ENCODE results near the gene DENND1C. TPM values are rescaled to one million over a fixed set of nuclear protein-coding genes. Genes with fewer than 3 reads are reported as not detected.

DENND1C gene
- total and polyA plus RNA-seq, 9 donors: 0.13 to 2.1 (median 0.71) TPM

DNA sequence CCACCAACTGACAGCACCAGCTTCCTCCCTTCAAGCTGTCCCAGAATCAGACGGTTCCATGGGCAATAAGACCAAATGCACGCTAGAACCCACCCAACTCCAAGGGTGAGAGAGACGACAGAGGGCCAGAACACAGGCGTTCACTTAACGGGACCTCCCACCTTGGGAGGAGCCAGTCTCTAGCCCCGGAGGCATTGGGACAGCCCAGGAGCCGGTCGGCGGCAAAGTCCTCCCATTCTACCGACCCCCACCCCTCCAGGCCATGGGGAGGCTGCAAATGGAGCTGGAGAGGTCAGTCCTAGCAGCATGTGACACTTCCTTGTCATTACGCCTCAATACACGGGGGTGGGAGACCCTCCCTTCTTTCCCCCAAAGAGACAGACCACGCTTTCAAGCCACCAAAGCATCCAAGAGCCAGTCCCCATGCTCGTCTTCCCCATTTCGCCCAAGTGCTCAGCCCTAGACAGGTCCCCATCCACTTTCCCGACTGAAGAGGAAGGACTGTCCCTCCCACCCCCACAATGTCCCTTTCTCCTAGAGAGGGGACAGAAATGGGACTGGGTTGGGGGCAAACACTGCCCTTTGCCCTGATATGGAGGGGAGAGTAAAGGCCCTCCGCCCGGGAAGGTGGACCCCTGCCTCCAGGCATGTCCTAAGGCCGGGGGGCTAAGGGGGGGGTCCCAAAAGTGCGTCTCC is 57.9 kb downstream of the DENND1C start:
- H3K27ac ChIP-seq (ENCODE audit: low read length): peak overlapping the region; percentile 87
- DNase-seq: peak; percentile 60
- no peaks in the 10 kb centered on the region for H3K27me3 ChIP-seq (ENCODE audit: control insufficient read depth, insufficient read depth, low read length)
- 0% methylated on average over 13 of the region's 20 CpGs for WGBS (ENCODE audit: insufficient coverage)
- H3K4me1 ChIP-seq (ENCODE audit: control insufficient read depth, insufficient read depth, low read length): peaks cover 28% of the 10 kb centered on the region
- peak overlapping the region; percentile 93 for H3K4me3 ChIP-seq (ENCODE audit: low read length)
- H3K9me3 ChIP-seq (replicated peaks; ENCODE audit: control insufficient read depth, low read depth, low read length): peaks cover 2% of the 10 kb centered on the region
- peaks cover 41% of the 10 kb centered on the region for H3K36me3 ChIP-seq (ENCODE audit: control insufficient read depth, insufficient read depth, low read length)

DNA sequence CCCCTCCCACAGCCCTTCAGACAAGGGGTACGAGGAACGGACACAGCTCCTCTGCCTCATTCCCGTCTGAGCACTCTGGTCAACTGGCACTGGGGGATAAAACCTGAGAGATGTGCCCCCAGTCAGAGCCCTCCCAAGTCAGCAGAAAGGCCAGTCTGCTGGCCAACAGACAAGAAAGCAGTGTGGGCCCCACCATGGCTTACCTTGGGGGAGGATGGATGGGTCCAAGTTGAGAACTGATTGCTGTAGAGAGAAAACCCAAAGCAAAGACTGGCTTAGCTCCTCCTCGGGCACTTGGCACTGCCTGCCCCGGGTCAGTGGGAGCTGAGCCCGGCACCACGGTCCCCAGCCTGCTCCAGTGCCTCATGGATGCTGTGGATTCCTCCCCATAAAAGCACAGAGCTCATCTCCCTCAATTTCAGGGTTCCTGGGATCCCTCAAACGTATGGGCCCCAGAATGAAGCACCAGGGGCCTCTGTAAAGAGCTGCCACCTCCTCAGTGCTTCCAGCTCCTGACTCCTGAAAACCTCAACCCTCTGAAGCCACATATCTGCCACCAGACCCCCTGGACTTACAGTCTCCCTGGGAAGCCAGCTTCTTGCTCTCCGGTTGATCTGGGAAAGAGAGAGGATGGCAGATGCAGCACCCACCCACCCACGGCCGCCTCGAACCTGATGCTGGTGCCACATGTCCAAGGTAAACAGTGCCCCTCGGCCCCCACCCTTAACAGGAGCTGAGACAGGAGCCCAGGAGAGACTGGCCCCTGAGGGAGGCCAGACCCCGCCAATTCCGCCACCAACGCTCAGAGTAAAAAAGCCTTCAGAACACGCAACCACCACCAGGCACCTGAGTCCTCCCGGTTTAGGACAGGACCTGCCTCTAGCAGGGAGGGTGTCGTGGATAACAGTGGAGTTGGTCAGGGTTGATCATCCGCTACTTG is 60.2 kb downstream of the DENND1C start:
- no peak overlapping the region for H3K4me3 ChIP-seq (ENCODE audit: low read length)
- no peak for DNase-seq
- no peaks in the 10 kb centered on the region for H3K27me3 ChIP-seq (ENCODE audit: control insufficient read depth, insufficient read depth, low read length)
- H3K4me1 ChIP-seq (ENCODE audit: control insufficient read depth, insufficient read depth, low read length): peaks cover 28% of the 10 kb centered on the region
- H3K36me3 ChIP-seq (ENCODE audit: control insufficient read depth, insufficient read depth, low read length): peaks cover 64% of the 10 kb centered on the region
- no peak overlapping the region for H3K27ac ChIP-seq (ENCODE audit: low read length)
- WGBS (ENCODE audit: insufficient coverage): 74% methylated on average over 16 of the region's 20 CpGs
- H3K9me3 ChIP-seq (replicated peaks; ENCODE audit: control insufficient read depth, low read depth, low read length): peaks cover 2% of the 10 kb centered on the region

DNA sequence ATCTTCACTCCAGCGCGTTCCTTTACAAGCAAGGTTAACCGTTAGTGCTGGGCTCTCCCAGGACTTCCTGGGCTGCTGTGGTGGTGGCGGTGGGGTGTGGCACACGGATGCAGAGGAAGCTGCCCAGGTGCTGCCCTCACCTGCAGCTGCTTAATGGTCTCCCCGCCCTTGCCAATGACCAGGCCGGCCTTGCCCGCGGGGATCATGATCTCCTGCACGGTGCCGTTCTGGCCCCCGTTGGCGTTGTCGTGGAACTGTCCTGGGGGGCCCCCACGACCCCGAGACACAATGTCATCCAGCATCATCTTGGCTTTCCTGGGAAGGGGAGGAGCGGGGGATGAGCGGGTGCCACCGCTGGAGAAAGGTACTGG is 63.0 kb downstream of the DENND1C start:
- DNase-seq: no peak

DNA sequence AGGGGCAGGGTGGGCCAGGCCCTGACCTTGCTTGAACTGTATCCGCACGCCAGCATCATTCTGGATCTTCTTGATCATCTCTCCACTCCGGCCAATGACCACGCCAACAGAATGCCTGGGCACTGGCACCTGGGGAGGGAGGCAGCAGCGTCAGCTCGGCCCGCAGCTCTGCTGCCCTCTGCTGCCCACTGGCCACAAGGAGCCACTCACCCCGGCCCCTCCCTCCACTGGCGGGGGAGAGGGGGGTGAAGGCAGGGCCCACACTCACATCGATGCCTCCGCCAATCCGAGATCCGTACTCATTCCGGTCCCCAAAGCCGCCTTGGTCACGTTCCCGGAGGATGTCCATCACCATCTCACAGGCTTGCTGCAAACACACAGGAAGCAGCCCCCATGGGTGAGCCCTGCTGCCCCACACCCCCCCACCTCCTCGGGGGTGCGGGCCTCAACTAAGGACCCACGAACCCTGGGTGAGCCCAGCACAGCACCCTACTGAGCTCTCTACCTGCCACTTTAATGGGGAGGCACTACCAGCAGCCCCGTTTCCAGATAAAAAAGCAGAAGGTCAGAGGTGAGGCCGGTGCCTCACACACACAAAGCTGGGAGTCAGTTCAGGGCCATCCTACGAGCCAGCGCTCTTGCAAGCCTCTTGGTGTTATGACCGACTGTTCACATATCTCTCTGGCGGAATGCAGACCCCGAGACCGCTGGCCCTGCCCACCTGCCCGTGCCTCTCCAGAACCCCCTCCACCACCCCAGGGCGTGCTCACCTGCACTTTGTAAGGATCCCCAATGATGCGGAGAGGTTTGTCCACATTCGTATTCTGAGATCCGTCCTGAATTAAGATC is 63.6 kb downstream of the DENND1C start:
- Histone ChIP-seq H3K36me3 (ENCODE audit: control insufficient read depth, insufficient read depth, low read length) (peaks cover 94% of the 10 kb centered on the region), H3K4me1 (ENCODE audit: control insufficient read depth, insufficient read depth, low read length) (peaks cover 11% of the 10 kb centered on the region), H3K9me3 (replicated peaks; ENCODE audit: control insufficient read depth, low read depth, low read length) (no peaks in the 10 kb centered on the region), H3K27ac (ENCODE audit: low read length) (no peak overlapping the region), H3K27me3 (ENCODE audit: control insufficient read depth, insufficient read depth, low read length) (no peaks in the 10 kb centered on the region), H3K4me3 (ENCODE audit: low read length) (no peak overlapping the region)
- no peak for DNase-seq
- 76% methylated on average over 28 of the region's 33 CpGs for WGBS (ENCODE audit: insufficient coverage)

More for the DNA sequence above, 63.0 kb downstream of the DENND1C start:
- Histone ChIP-seq H3K9me3 (replicated peaks; ENCODE audit: control insufficient read depth, low read depth, low read length) (no peaks in the 10 kb centered on the region), H3K27ac (ENCODE audit: low read length) (no peak overlapping the region), H3K36me3 (ENCODE audit: control insufficient read depth, insufficient read depth, low read length) (peaks cover 89% of the 10 kb centered on the region), H3K4me1 (ENCODE audit: control insufficient read depth, insufficient read depth, low read length) (peaks cover 17% of the 10 kb centered on the region), H3K4me3 (ENCODE audit: low read length) (no peak overlapping the region), H3K27me3 (ENCODE audit: control insufficient read depth, insufficient read depth, low read length) (no peaks in the 10 kb centered on the region)
- WGBS (ENCODE audit: insufficient coverage): 88% methylated on average over 18 of the region's 19 CpGs

Other genes starting within 250 kb of the DENND1C start
- 11.9 TPM for gene MLLT1, start 201.8 kb downstream of the DENND1C start, total RNA-seq
- 10 to 100 TPM; 43.8 to 63.4 (median 56.9) TPM for gene MLLT1, start 201.8 kb downstream of the DENND1C start, polyA plus RNA-seq (ENCODE audit: insufficient read depth in 1 of 8, insufficient read length in 8 of 8, low replicate concordance in 1 of 8)
- not detected for gene ACER1, start 148.2 kb downstream of the DENND1C start, total RNA-seq
- gene ACER1, start 148.2 kb downstream of the DENND1C start, polyA plus RNA-seq (ENCODE audit: insufficient read depth in 1 of 8, insufficient read length in 8 of 8, low replicate concordance in 1 of 8): under 1 TPM in 2 of 8 donors, not detected in 6; 0.12 to 0.17 TPM
- 46.6 TPM for gene CLPP, start 120.3 kb downstream of the DENND1C start, total RNA-seq
- 10 to 100 TPM; 57.1 to 73.3 (median 64.0) TPM for gene CLPP, start 120.3 kb downstream of the DENND1C start, polyA plus RNA-seq (ENCODE audit: insufficient read depth in 1 of 8, insufficient read length in 8 of 8, low replicate concordance in 1 of 8)
- 99.9 TPM for gene ALKBH7, start 109.0 kb downstream of the DENND1C start, total RNA-seq
- gene ALKBH7, start 109.0 kb downstream of the DENND1C start, polyA plus RNA-seq (ENCODE audit: insufficient read depth in 1 of 8, insufficient read length in 8 of 8, low replicate concordance in 1 of 8): 100 to 1,000 TPM in 4 of 8 donors, 10 to 100 TPM in 4; 73.9 to 157 (median 101) TPM
- 1.2 TPM for gene PSPN, start 105.9 kb downstream of the DENND1C start, total RNA-seq
- gene PSPN, start 105.9 kb downstream of the DENND1C start, polyA plus RNA-seq (ENCODE audit: insufficient read depth in 1 of 8, insufficient read length in 8 of 8, low replicate concordance in 1 of 8): 1 to 10 TPM in 7 of 8 donors, under 1 TPM in 1; 0.88 to 1.5 (median 1.1) TPM
- 29.8 TPM for gene GTF2F1, start 88.6 kb downstream of the DENND1C start, total RNA-seq
- gene GTF2F1, start 88.6 kb downstream of the DENND1C start, polyA plus RNA-seq (ENCODE audit: insufficient read depth in 1 of 8, insufficient read length in 8 of 8, low replicate concordance in 1 of 8): 10 to 100 TPM; 59.6 to 73.8 (median 69.0) TPM
- gene KHSRP, start 57.0 kb downstream of the DENND1C start, total RNA-seq: 46.9 TPM
- 100 to 1,000 TPM; 165 to 256 (median 214) TPM for gene KHSRP, start 57.0 kb downstream of the DENND1C start, polyA plus RNA-seq (ENCODE audit: insufficient read depth in 1 of 8, insufficient read length in 8 of 8, low replicate concordance in 1 of 8)
- 0.22 TPM for gene SLC25A41, start 48.0 kb downstream of the DENND1C start, total RNA-seq
- under 1 TPM; 0.19 to 0.71 (median 0.50) TPM for gene SLC25A41, start 48.0 kb downstream of the DENND1C start, polyA plus RNA-seq (ENCODE audit: insufficient read depth in 1 of 8, insufficient read length in 8 of 8, low replicate concordance in 1 of 8)
- 16.7 TPM for gene SLC25A23, start 22.0 kb downstream of the DENND1C start, total RNA-seq
- 10 to 100 TPM; 24.4 to 41.7 (median 31.7) TPM for gene SLC25A23, start 22.0 kb downstream of the DENND1C start, polyA plus RNA-seq (ENCODE audit: insufficient read depth in 1 of 8, insufficient read length in 8 of 8, low replicate concordance in 1 of 8)
- not detected for gene CRB3, start 17.5 kb downstream of the DENND1C start, total RNA-seq
- gene CRB3, start 17.5 kb downstream of the DENND1C start, polyA plus RNA-seq (ENCODE audit: insufficient read depth in 1 of 8, insufficient read length in 8 of 8, low replicate concordance in 1 of 8): 1 to 10 TPM in 2 of 8 donors, under 1 TPM in 3, not detected in 3; 0.11 to 2.0 (median 0.51) TPM
- gene TUBB4A, start 20.5 kb upstream of the DENND1C start, total RNA-seq: 0.18 TPM
- 1 to 10 TPM in 1 of 8 donors, under 1 TPM in 7; 0.41 to 1.4 (median 0.54) TPM for gene TUBB4A, start 20.5 kb upstream of the DENND1C start, polyA plus RNA-seq (ENCODE audit: insufficient read depth in 1 of 8, insufficient read length in 8 of 8, low replicate concordance in 1 of 8)
- gene TNFSF9, start 49.2 kb upstream of the DENND1C start, total RNA-seq: 1.0 TPM
- 1 to 10 TPM in 2 of 8 donors, under 1 TPM in 6; 0.23 to 1.3 (median 0.93) TPM for gene TNFSF9, start 49.2 kb upstream of the DENND1C start, polyA plus RNA-seq (ENCODE audit: insufficient read depth in 1 of 8, insufficient read length in 8 of 8, low replicate concordance in 1 of 8)
- gene CD70, start 109.4 kb upstream of the DENND1C start, total RNA-seq: 1.4 TPM
- 1 to 10 TPM in 2 of 8 donors, under 1 TPM in 5, not detected in 1; 0.19 to 2.9 (median 0.49) TPM for gene CD70, start 109.4 kb upstream of the DENND1C start, polyA plus RNA-seq (ENCODE audit: insufficient read depth in 1 of 8, insufficient read length in 8 of 8, low replicate concordance in 1 of 8)
- gene TNFSF14, start 188.4 kb upstream of the DENND1C start, total RNA-seq: 0.04 TPM
- under 1 TPM in 7 of 8 donors, not detected in 1; 0.06 to 0.34 (median 0.07) TPM for gene TNFSF14, start 188.4 kb upstream of the DENND1C start, polyA plus RNA-seq (ENCODE audit: insufficient read depth in 1 of 8, insufficient read length in 8 of 8, low replicate concordance in 1 of 8)
- 10.2 TPM for gene C3, start 238.9 kb upstream of the DENND1C start, total RNA-seq
- 10 to 100 TPM in 2 of 8 donors, 1 to 10 TPM in 6; 1.2 to 11.1 (median 3.1) TPM for gene C3, start 238.9 kb upstream of the DENND1C start, polyA plus RNA-seq (ENCODE audit: insufficient read depth in 1 of 8, insufficient read length in 8 of 8, low replicate concordance in 1 of 8)